ENCODE data around the gene CSNK1E.

The CSNK1E gene

GRCh38 chr22:38286915-38287669, 30.1 kb downstream of the CSNK1E start:
- Mint-ChIP-seq H3K36me3 (ENCODE audit: low read depth) (peaks cover 29% of the 10 kb centered on the region), H3K4me3 (no peak overlapping the region), H3K27me3 (no peaks in the 10 kb centered on the region), H3K4me1 (ENCODE audit: low read depth) (no peaks in the 10 kb centered on the region), H3K27ac (no peak overlapping the region), H3K9me3 (no peaks in the 10 kb centered on the region)
- no peak for DNase-seq

GRCh38 chr22:38285018-38285417, 32.2 kb downstream of the CSNK1E start:
- no peaks in the 10 kb centered on the region for H3K9me3 Mint-ChIP-seq
- H3K4me3 Mint-ChIP-seq, result no peak overlapping the region
- DNase-seq, result no peak
- H3K27me3 Mint-ChIP-seq, result no peaks in the 10 kb centered on the region
- peaks cover 11% of the 10 kb centered on the region for H3K36me3 Mint-ChIP-seq (ENCODE audit: low read depth)
- H3K4me1 Mint-ChIP-seq (ENCODE audit: low read depth), result no peaks in the 10 kb centered on the region
- H3K27ac Mint-ChIP-seq, result no peak overlapping the region

DNA sequence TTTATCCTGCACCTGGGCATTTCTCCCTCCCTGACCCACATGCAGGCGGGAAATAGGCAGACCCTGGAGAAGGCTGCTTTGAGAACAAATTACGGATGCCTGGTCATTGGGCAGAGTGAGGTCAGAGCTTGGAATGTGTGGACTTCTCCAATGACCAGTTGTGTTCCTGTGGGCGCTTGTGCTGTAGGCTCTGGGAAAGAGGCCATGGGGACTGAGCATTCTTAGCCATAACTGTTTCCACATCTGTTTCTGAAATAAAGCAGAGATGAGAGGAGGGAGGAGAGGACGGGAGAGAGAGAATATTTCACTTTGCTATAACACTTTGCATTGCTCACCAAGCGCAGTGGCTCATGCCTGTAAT, 33.2 kb downstream of the CSNK1E start:
- Mint-ChIP-seq H3K4me1 (ENCODE audit: low read depth) (no peaks in the 10 kb centered on the region), H3K36me3 (ENCODE audit: low read depth) (peaks cover 5% of the 10 kb centered on the region), H3K27ac (no peak overlapping the region), H3K9me3 (no peaks in the 10 kb centered on the region), H3K27me3 (no peaks in the 10 kb centered on the region), H3K4me3 (no peak overlapping the region)
- DNase-seq, result no peak

DNA sequence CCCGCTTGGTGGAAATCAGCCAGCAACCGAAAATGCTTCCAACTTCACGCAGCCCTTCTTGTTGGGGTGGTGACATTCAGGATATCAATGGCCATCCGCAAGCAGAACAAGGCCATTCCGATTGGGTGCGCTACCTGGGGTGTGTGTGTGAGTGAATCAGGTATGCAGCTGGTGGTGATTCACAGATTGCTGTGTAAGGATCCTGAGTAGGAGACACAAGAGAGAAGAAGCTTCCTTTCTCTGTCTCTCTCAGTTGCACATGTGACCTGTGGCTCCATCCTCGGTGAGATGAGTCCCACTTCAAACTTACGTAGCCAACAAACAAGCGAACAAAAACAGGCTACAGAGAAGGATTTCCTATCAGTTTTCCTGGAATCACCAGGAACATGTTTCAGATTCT, 34.8 kb downstream of the CSNK1E start:
- Mint-ChIP-seq H3K36me3 (ENCODE audit: low read depth) (no peaks in the 10 kb centered on the region), H3K9me3 (no peaks in the 10 kb centered on the region), H3K4me1 (ENCODE audit: low read depth) (no peaks in the 10 kb centered on the region), H3K27ac (no peak overlapping the region), H3K27me3 (no peaks in the 10 kb centered on the region), H3K4me3 (no peak overlapping the region)
- DNase-seq, result no peak

- H3K4me3 Mint-ChIP-seq, result no peak overlapping the region
- H3K9me3 Mint-ChIP-seq, result no peaks in the 10 kb centered on the region
- DNase-seq, result no peak
- no peak overlapping the region for H3K27ac Mint-ChIP-seq
- no peaks in the 10 kb centered on the region for H3K27me3 Mint-ChIP-seq
- H3K36me3 Mint-ChIP-seq (ENCODE audit: low read depth), result peaks cover 3% of the 10 kb centered on the region
- peaks cover 19% of the 10 kb centered on the region for H3K4me1 Mint-ChIP-seq (ENCODE audit: low read depth)
These were observed 41.1 kb downstream of the CSNK1E start for GRCh38 chr22:38276166-38276565.

DNA sequence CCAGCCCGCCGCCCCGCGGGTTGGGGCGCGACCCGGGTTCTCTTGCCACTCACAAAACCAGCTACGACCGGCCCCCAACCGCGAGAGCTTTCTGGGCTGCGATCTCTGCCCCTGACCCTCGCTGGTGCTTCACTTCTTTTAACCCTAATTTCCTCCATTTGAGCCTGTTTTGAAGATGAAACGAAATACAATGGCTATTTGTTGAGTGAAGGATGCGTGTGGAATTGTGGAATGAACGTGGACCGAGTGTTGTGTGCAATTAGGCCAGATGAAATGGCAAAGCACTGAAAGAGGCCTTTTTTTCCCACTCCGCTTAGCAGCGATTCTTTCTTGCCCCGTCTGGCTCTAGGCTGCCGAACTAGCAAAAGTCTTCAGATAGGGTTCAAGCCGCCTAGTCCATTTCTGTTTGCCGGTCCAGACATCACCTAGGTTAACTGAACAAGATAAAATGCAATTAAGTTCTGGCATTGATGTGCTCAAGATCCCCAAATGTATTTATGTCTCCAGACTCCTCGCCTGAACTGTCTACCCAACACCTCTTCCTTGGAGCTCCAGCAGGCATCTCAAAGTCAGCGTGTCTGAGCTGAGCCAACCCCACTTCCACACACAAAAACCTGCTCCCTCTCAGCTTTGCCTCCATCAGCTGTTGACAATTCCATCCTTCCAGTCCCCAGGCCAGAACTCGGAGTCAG, 44.0 kb downstream of the CSNK1E start:
- H3K36me3 Mint-ChIP-seq (ENCODE audit: low read depth), result peaks cover 3% of the 10 kb centered on the region
- peaks cover 42% of the 10 kb centered on the region for H3K4me1 Mint-ChIP-seq (ENCODE audit: low read depth)
- no peak for DNase-seq
- peak overlapping the region; percentile 84 for H3K4me3 Mint-ChIP-seq
- H3K27me3 Mint-ChIP-seq, result no peaks in the 10 kb centered on the region
- H3K9me3 Mint-ChIP-seq, result no peaks in the 10 kb centered on the region
- H3K27ac Mint-ChIP-seq, result peak overlapping the region; percentile 93

GRCh38 chr22:38272373-38273134, 44.7 kb downstream of the CSNK1E start, which contains the start of gene TMEM184B:
Gene TMEM184B (minus strand): TSS chr22:38273010. CDS start chr22:38247961, 25,049 bp downstream.
- no peaks in the 10 kb centered on the region for H3K27me3 Mint-ChIP-seq
- H3K36me3 Mint-ChIP-seq (ENCODE audit: low read depth), result peaks cover 3% of the 10 kb centered on the region
- H3K4me1 Mint-ChIP-seq (ENCODE audit: low read depth), result peaks cover 47% of the 10 kb centered on the region
- no peaks in the 10 kb centered on the region for H3K9me3 Mint-ChIP-seq
- peak; percentile 89 for DNase-seq
- H3K27ac Mint-ChIP-seq, result peak within 1 kb of the TSS; percentile 93
- peak within 1 kb of the TSS; percentile 85 for H3K4me3 Mint-ChIP-seq

DNA sequence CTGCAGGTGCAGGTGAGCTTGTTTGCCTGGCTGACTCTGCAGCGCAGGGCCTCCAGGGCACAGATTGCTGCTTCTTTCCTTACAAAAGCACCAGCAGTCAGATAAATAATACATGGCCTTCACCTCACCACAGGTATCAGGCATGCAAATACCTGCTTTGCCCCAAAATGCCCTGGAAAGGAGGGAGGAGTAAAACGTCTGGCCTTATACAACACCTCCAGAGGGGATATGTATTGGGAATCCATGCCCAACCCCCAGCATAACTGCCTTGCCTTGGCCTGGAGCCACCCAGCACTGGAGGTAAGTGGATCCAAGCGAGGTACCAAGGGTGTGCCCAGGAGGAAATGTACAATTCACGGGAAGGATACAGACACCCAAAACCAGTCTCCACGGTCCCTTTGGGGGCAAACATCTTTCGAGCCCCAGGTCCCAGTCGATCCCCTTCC, 45.3 kb downstream of the CSNK1E start:
- peak overlapping the region; percentile 88 for H3K27ac Mint-ChIP-seq
- DNase-seq, result peak; percentile 43
- no peaks in the 10 kb centered on the region for H3K9me3 Mint-ChIP-seq
- peaks cover 53% of the 10 kb centered on the region for H3K4me1 Mint-ChIP-seq (ENCODE audit: low read depth)
- peaks cover 3% of the 10 kb centered on the region for H3K36me3 Mint-ChIP-seq (ENCODE audit: low read depth)
- peak overlapping the region; percentile 85 for H3K4me3 Mint-ChIP-seq
- H3K27me3 Mint-ChIP-seq, result no peaks in the 10 kb centered on the region

- H3K36me3 Mint-ChIP-seq (ENCODE audit: low read depth), result peaks cover 3% of the 10 kb centered on the region
- peak overlapping the region; percentile 85 for H3K4me3 Mint-ChIP-seq
- H3K4me1 Mint-ChIP-seq (ENCODE audit: low read depth), result peaks cover 60% of the 10 kb centered on the region
- H3K27ac Mint-ChIP-seq, result peak overlapping the region; percentile 67
- no peak for DNase-seq
- no peaks in the 10 kb centered on the region for H3K9me3 Mint-ChIP-seq
- H3K27me3 Mint-ChIP-seq, result no peaks in the 10 kb centered on the region
These were observed 46.1 kb downstream of the CSNK1E start for GRCh38 chr22:38271101-38271500.

DNA sequence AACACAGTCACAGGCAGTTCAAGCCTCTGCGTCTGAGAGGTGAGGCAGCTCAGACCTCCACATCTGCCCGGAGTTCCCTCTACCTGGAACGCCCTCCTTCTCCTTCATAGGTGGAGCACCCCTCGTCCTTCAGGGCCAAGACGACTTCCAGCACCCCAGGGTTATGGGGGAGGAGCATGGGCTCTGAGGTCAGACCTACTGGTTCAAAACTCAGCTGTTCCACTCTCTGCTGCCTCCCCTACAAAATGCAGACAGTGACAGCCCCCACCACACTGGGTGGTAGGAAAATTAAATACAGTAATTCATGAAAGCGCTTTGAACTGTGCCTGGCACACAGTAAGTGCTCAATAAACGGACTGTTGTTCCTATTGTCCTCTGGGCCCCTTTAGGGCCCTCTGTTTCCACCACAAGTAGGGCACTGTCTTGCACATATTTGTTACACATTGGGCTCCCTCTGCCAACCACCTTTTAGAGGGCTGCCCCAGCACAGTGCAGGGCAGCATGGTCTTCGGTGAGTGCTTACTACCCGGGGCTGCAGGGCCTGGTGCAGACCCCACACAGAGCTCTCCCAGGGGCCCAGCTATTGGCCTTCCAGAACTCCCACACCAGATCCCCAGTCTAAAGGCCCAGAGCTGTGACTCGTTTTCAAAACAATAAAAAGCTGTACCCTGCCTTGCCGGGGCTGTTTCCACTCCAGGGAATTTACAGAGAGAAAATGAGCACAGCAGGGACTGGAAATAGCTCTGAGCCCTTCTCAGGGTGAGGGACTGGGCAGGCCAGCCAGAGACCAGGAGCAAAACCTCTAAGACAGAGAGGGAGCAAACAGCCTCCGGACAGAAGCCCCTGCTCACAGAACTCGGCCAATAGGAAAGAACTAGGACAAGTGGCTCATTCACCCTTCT, 46.9 kb downstream of the CSNK1E start:
- DNase-seq, result no peak
- H3K36me3 Mint-ChIP-seq (ENCODE audit: low read depth), result peaks cover 3% of the 10 kb centered on the region
- peaks cover 65% of the 10 kb centered on the region for H3K4me1 Mint-ChIP-seq (ENCODE audit: low read depth)
- no peaks in the 10 kb centered on the region for H3K9me3 Mint-ChIP-seq
- H3K27me3 Mint-ChIP-seq, result no peaks in the 10 kb centered on the region
- peak overlapping the region; percentile 67 for H3K27ac Mint-ChIP-seq
- peak overlapping the region; percentile 85 for H3K4me3 Mint-ChIP-seq

DNA sequence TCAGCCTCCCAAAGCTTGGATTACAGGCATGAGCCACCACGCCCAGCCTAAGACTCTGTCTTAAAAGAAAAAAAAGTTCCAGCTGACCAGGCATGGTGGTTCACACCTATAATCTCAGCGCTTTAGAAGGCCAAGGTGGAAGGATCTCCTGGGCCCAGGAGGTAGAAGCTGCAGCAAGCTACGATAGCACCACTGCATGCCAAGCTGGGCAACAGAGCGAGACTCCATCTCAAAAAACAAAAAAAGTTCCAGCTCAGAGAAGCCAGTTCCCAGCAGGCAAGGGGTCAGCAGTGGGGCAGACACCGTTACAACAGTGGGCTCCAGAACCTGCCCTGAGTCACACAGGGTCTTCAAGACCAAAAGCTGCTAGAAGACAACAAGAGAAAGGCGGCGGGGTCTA, 47.8 kb downstream of the CSNK1E start:
- Mint-ChIP-seq H3K4me3 (no peak overlapping the region), H3K36me3 (ENCODE audit: low read depth) (peaks cover 6% of the 10 kb centered on the region), H3K9me3 (no peaks in the 10 kb centered on the region), H3K27ac (peak overlapping the region; percentile 3), H3K4me1 (ENCODE audit: low read depth) (peaks cover 71% of the 10 kb centered on the region), H3K27me3 (no peaks in the 10 kb centered on the region)
- DNase-seq, result no peak

GRCh38 chr22:38267086-38267485, 50.1 kb downstream of the CSNK1E start:
- no peak overlapping the region for H3K4me3 Mint-ChIP-seq
- H3K4me1 Mint-ChIP-seq (ENCODE audit: low read depth), result peaks cover 75% of the 10 kb centered on the region
- H3K27ac Mint-ChIP-seq, result peak overlapping the region; percentile 67
- no peaks in the 10 kb centered on the region for H3K27me3 Mint-ChIP-seq
- peaks cover 10% of the 10 kb centered on the region for H3K36me3 Mint-ChIP-seq (ENCODE audit: low read depth)
- H3K9me3 Mint-ChIP-seq, result no peaks in the 10 kb centered on the region
- peak; percentile 46 for DNase-seq

DNA sequence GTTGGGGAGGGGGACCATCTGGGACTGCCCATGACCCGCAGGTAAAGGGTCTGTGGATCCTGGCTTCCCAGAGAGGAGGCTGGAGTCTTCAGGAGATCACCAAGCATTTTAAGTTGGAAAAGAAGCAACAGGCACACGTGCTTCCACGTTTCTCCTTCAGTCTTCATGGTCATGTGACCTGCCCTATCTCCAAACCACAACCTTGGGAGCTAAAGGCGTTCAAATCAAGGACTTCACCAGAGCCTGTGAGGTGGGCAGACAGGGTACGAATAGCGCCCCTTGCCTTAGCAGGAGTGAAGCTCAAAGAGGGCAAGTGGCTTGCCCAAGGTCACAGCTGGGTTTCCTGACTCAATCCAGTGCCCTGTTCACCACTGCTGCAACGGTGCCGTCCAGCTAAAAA, 51.1 kb downstream of the CSNK1E start:
- no peaks in the 10 kb centered on the region for H3K27me3 Mint-ChIP-seq
- peaks cover 9% of the 10 kb centered on the region for H3K36me3 Mint-ChIP-seq (ENCODE audit: low read depth)
- no peak for DNase-seq
- H3K27ac Mint-ChIP-seq, result peak overlapping the region; percentile 70
- H3K4me3 Mint-ChIP-seq, result no peak overlapping the region
- peaks cover 72% of the 10 kb centered on the region for H3K4me1 Mint-ChIP-seq (ENCODE audit: low read depth)
- no peaks in the 10 kb centered on the region for H3K9me3 Mint-ChIP-seq

DNA sequence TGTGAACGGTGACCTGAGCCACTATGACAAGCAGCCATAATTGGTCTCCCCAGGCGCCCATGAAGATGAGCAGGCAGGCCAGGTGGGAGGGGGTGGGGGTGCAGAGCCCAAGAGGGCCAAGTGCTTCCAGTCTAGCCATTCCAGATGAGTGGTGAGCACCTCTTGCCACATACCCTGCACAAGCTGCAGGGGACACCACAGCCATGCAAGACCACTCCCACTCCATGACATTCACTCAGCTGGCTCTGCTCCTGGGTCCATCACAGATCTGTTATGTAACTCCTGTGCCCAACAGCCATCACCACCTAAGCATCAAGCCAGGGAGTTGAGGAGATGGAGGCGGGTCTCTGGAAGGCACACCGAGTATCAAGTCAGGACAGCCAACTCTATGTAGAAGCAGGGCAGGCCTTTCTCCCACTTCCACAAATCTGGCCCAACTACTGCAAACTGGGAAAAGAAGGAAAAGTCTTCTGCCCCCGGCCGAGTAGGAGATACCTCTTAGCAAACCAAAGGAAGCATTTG, 52.9 kb downstream of the CSNK1E start:
- no peaks in the 10 kb centered on the region for H3K27me3 Mint-ChIP-seq
- H3K27ac Mint-ChIP-seq, result no peak overlapping the region
- DNase-seq, result no peak
- no peak overlapping the region for H3K4me3 Mint-ChIP-seq
- H3K4me1 Mint-ChIP-seq (ENCODE audit: low read depth), result peaks cover 62% of the 10 kb centered on the region
- no peaks in the 10 kb centered on the region for H3K9me3 Mint-ChIP-seq
- peaks cover 9% of the 10 kb centered on the region for H3K36me3 Mint-ChIP-seq (ENCODE audit: low read depth)

Data from activated T-cell treated with anti-CD3 and anti-CD28 coated beads, Interleukin-2, amount 50 U/mL, for 24 hours (primary cell).